HCT116 (cell line): ENCODE measurements around the gene B3GNT5. TPM values are rescaled to one million over a fixed set of nuclear protein-coding genes. Genes with fewer than 3 reads are reported as not detected.
A peak's percentile ranks its signal among the peaks of the same experiment; 100 is the strongest.

ENCODE experiments used
- ATAC-seq: fragments of 200-7000 bp; cut with Tn5 transposase; 2 replicates; pipeline ENCODE4 v1.9.1; 2020; ENCODE audit warnings: mild to moderate bottlenecking, moderate library complexity
- BruUV-seq: library from RNA; stranded (reverse); fragments of 400-500 nt; replicated peaks from 2 replicates; lab custom pipeline; 2021; lab: Mats Ljungman, UMichigan
- CTCF ChIA-PET: fragments of 300-600 bp; sonication (Branson Sonifier 250); formaldehyde crosslinking; loops from one replicate; lab custom pipeline; 2021; ENCODE audit warnings: antibody characterized with exemption; lab: Charles Lee
- POLR2A ChIA-PET: fragments of 300-600, 350-600 bp; sonication (Branson Sonifier 250); formaldehyde crosslinking; loops from one replicate; lab custom pipeline; 2021; ENCODE audit warnings: antibody characterized with exemption; lab: Charles Lee
- RAD21 ChIA-PET, 2 experiments: fragments of 300-600 bp; sonication (Branson Sonifier 250); formaldehyde crosslinking; loops; one replicate each; lab custom pipeline; 2023; ENCODE audit warnings: low total read pairs in 2 of 2; ENCODE audit not compliant: uncharacterized antibody in 2 of 2, unreplicated experiment in 2 of 2, low non-redundant PET in 1 of 2; lab: Charles Lee
- DNase-seq: peaks from one replicate; pipeline ENCODE4 v3.0.0-alpha.2; 2010; ENCODE audit warnings: low read depth, low spot score
- H2AFZ ChIP-seq: fragments of 200-600 bp; shearing (Covaris generic), sonication (generic); 2 replicates; pipeline ENCODE4 v1.6.1; 2017; ENCODE audit warnings: low read depth, mixed run types, mixed read lengths, antibody characterized with exemption, low read length; ENCODE audit not compliant: poor library complexity, severe bottlenecking
- H3K27ac ChIP-seq: 2 replicates; pipeline ENCODE4 v1.5.1; 2012; ENCODE audit warnings: low read depth, low read length
- H3K27me3 ChIP-seq: fragments of 200-600 bp; sonication (generic); 2 replicates; pipeline ENCODE4 v1.6.1; 2016; ENCODE audit warnings: mixed run types, low read length, mixed read lengths; ENCODE audit not compliant: insufficient read depth
- H3K36me3 ChIP-seq, 2 experiments: fragments of 200-500 bp in 1 of 2; fragments of 200-600 bp in 1 of 2; sonication (Bioruptor generic) in 1 of 2; sonication (generic) in 1 of 2; 2 replicates each; pipeline versions ENCODE4 v1.5.1 to v1.6.1; 2014 to 2016; ENCODE audit warnings: low read length in 2 of 2, inconsistent platforms in 1 of 2, mixed read lengths in 1 of 2, mixed run types in 1 of 2; ENCODE audit not compliant: insufficient read depth in 2 of 2, control insufficient read depth in 1 of 2
- H3K4me1 ChIP-seq, 2 experiments: fragments of 200-600 bp in 1 of 2; sonication (generic) in 1 of 2; 2 replicates each; pipeline versions ENCODE4 v1.5.1 to v1.6.1; 2012 to 2017; ENCODE audit warnings: low read length in 2 of 2, inconsistent platforms in 1 of 2, mild to moderate bottlenecking in 1 of 2, mixed read lengths in 1 of 2, mixed run types in 1 of 2, moderate library complexity in 1 of 2; ENCODE audit not compliant: insufficient read depth in 2 of 2, control insufficient read depth in 1 of 2
- H3K4me2 ChIP-seq: fragments of 200-600 bp; sonication (generic); 2 replicates; pipeline ENCODE4 v1.6.1; 2017; ENCODE audit warnings: mixed run types, low read length, mixed read lengths
- H3K4me3 ChIP-seq, 2 experiments: fragments of 200-600 bp in 1 of 2; sonication (generic) in 1 of 2; replicated peaks in 1 of 2; 2 replicates each; pipeline ENCODE4 v1.5.1; 2011 to 2016; ENCODE audit warnings: low read length in 2 of 2, control low read depth in 1 of 2, low read depth in 1 of 2, mild to moderate bottlenecking in 1 of 2, mixed read lengths in 1 of 2, mixed run types in 1 of 2
- H3K79me2 ChIP-seq: fragments of 200-600 bp; sonication (generic); 2 replicates; pipeline ENCODE4 v1.6.1; 2017; ENCODE audit warnings: mild to moderate bottlenecking, mixed run types, low read length, moderate library complexity, mixed read lengths; ENCODE audit not compliant: insufficient read depth
- H3K9ac ChIP-seq: fragments of 200-600 bp; sonication (generic); 2 replicates; pipeline ENCODE4 v1.6.1; 2016; ENCODE audit warnings: low read length, mixed read lengths
- H3K9me2 ChIP-seq: fragments of 200-600 bp; sonication (generic), shearing (Covaris generic); 2 replicates; pipeline ENCODE4 v1.6.1; 2017; ENCODE audit warnings: mixed run types, mild to moderate bottlenecking, moderate library complexity; ENCODE audit not compliant: insufficient read depth
- H3K9me3 ChIP-seq, 2 experiments: fragments of 200-500 bp in 1 of 2; fragments of 200-600 bp in 1 of 2; sonication (Bioruptor generic) in 1 of 2; sonication (generic) in 1 of 2; 2 replicates each; pipeline ENCODE4 v1.6.1; 2014 to 2017; ENCODE audit warnings: low read length in 2 of 2, mixed read lengths in 2 of 2, inconsistent platforms in 1 of 2, low read depth in 1 of 2, mild to moderate bottlenecking in 1 of 2, mixed run types in 1 of 2, moderate library complexity in 1 of 2; ENCODE audit not compliant: control insufficient read depth in 1 of 2, insufficient read depth in 1 of 2
- H4K20me1 ChIP-seq: fragments of 200-600 bp; sonication (generic), shearing (Covaris generic); 2 replicates; pipeline ENCODE4 v1.6.1; 2017; ENCODE audit warnings: mixed run types, mild to moderate bottlenecking, moderate library complexity; ENCODE audit not compliant: insufficient read depth
- ATF3 ChIP-seq: IDR thresholded peaks from 2 replicates; pipeline ENCODE4 v1.6.1; 2012
- CEBPB ChIP-seq: IDR thresholded peaks from 2 replicates; pipeline ENCODE4 v1.6.1; 2012; ENCODE audit warnings: low read depth
- EGR1 ChIP-seq: IDR thresholded peaks from 2 replicates; pipeline ENCODE4 v1.6.1; 2012; ENCODE audit warnings: low read depth
- ELF1 ChIP-seq: IDR thresholded peaks from 2 replicates; pipeline ENCODE4 v1.6.1; 2012; ENCODE audit warnings: low read depth, borderline replicate concordance
- EZH2 ChIP-seq: fragments of 200-600 bp; sonication (generic); IDR thresholded peaks from 2 replicates; pipeline ENCODE4 v1.6.1; 2017; ENCODE audit warnings: antibody characterized with exemption, mixed run types
- EZH2phosphoT487 ChIP-seq: fragments of 200-600 bp; IDR thresholded peaks from 2 replicates; pipeline ENCODE4 v1.6.1; 2018; ENCODE audit warnings: antibody characterized with exemption, borderline replicate concordance
- FOSL1 ChIP-seq: IDR thresholded peaks from 2 replicates; pipeline ENCODE4 v1.6.1; 2012; ENCODE audit warnings: low read depth
- JUND ChIP-seq: IDR thresholded peaks from 2 replicates; pipeline ENCODE4 v1.6.1; 2012
- RAD21 ChIP-seq: IDR thresholded peaks from 2 replicates; pipeline ENCODE4 v1.6.1; 2012; ENCODE audit warnings: low read depth, mild to moderate bottlenecking
- SIN3A ChIP-seq: IDR thresholded peaks from 2 replicates; pipeline ENCODE4 v1.6.1; 2012; ENCODE audit warnings: low read depth
- SP1 ChIP-seq: IDR thresholded peaks from 2 replicates; pipeline ENCODE4 v1.6.1; 2012; ENCODE audit warnings: low read depth
- ZNF274 ChIP-seq: fragments of 200-500 bp; sonication (Bioruptor generic); IDR thresholded peaks from 2 replicates; pipeline ENCODE4 v1.6.1; 2014; ENCODE audit warnings: mild to moderate bottlenecking, low read depth, low read length, inconsistent platforms
- intact Hi-C: fragments of 100-400 bp; cut with micrococcal nuclease; formaldehyde crosslinking; loops from 2 replicates; pipeline ENCODE4 v1.10.0; 2022
- total RNA-seq: library from RNA; stranded (reverse); gene quantifications from one replicate; pipeline ENCODE4 v1.2.1, GENCODE V29; 2021; ENCODE audit not compliant: unreplicated experiment
- TF ChIP-seq, protein P1 (sequence below): IDR thresholded peaks from 2 replicates; pipeline ENCODE4 v1.6.1; 2012
- TF ChIP-seq, protein P2 (sequence below): IDR thresholded peaks from 2 replicates; pipeline ENCODE4 v1.6.1; 2011; ENCODE audit warnings: mild to moderate bottlenecking, low read length, moderate library complexity; ENCODE audit not compliant: insufficient replicate concordance; ENCODE audit errors: extremely low read depth
- TF ChIP-seq, protein P3 (sequence below), 3 experiments: fragments of 200-600 bp in 1 of 3; sonication (generic) in 1 of 3; IDR thresholded peaks in 2 of 3; conservative IDR thresholded peaks in 1 of 3; 2 replicates each; pipeline ENCODE4 v1.5.1; 2012 to 2017; ENCODE audit warnings: low read depth in 2 of 3, low read length in 2 of 3, antibody characterized with exemption in 1 of 3, borderline replicate concordance in 1 of 3, control low read depth in 1 of 3, mild to moderate bottlenecking in 1 of 3, mixed read lengths in 1 of 3, mixed run types in 1 of 3, moderate library complexity in 1 of 3; ENCODE audit not compliant: insufficient read depth in 1 of 3

The B3GNT5 gene
- total RNA-seq, 1 experiment from 2014 or later, result 25.3 TPM

GRCh38 chr3:183284570-183284969, 31.5 kb downstream of the B3GNT5 start:
- BruUV-seq, result no TSS peak
- no peak for DNase-seq
- peak overlapping the region; percentile 47; the same call in 1 of the 2 replicates for H3K9ac ChIP-seq
- no peak overlapping the region for H3K4me3 ChIP-seq
- peaks cover 12 to 30% of the 10 kb centered on the region in 2 experiments for H3K4me1 ChIP-seq
- intact Hi-C loops, result no loop called here
- no peak overlapping the region for H3K27ac ChIP-seq
- H3K4me2 ChIP-seq, result 0 out of 2 replicates have a peak overlapping the region, but pooled peaks have one; percentile 72
- H3K79me2 ChIP-seq, result no peaks in the 10 kb centered on the region
- no peaks in the 10 kb centered on the region for H3K9me3 ChIP-seq
- ChIA-PET RAD21 (no interaction called here), POLR2A (interaction anchor here (2.1 kb wide), 1 partner anchor 9 kb away, joined by 8 read pairs; no protein-coding TSS in a partner anchor), CTCF (interaction anchor here (1.0 to 1.8 kb wide), 2 partner anchors 9 to 98 kb away, joined by 3 to 8 read pairs; no protein-coding TSS in a partner anchor)
- no peak for ATAC-seq
- no peak overlapping the region for H2AFZ ChIP-seq
- no peaks in the 10 kb centered on the region for H3K36me3 ChIP-seq
- H3K9me2 ChIP-seq, result no peaks in the 10 kb centered on the region
- H4K20me1 ChIP-seq, result no peaks in the 10 kb centered on the region
- TF ChIP-seq, protein P1, sequence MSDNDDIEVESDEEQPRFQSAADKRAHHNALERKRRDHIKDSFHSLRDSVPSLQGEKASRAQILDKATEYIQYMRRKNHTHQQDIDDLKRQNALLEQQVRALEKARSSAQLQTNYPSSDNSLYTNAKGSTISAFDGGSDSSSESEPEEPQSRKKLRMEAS, result no peak
- no peak for TF ChIP-seq EZH2phosphoT487
- no peak for TF ChIP-seq SP1
- TF ChIP-seq ZNF274, result no peak
- TF ChIP-seq ATF3, result no peak
- TF ChIP-seq, protein P2, sequence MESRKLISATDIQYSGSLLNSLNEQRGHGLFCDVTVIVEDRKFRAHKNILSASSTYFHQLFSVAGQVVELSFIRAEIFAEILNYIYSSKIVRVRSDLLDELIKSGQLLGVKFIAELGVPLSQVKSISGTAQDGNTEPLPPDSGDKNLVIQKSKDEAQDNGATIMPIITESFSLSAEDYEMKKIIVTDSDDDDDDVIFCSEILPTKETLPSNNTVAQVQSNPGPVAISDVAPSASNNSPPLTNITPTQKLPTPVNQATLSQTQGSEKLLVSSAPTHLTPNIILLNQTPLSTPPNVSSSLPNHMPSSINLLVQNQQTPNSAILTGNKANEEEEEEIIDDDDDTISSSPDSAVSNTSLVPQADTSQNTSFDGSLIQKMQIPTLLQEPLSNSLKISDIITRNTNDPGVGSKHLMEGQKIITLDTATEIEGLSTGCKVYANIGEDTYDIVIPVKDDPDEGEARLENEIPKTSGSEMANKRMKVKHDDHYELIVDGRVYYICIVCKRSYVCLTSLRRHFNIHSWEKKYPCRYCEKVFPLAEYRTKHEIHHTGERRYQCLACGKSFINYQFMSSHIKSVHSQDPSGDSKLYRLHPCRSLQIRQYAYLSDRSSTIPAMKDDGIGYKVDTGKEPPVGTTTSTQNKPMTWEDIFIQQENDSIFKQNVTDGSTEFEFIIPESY, result no peak
- TF ChIP-seq FOSL1, result no peak
- no peak for TF ChIP-seq SIN3A
- TF ChIP-seq ELF1, result no peak
- TF ChIP-seq EGR1, result no peak
- no peak for TF ChIP-seq EZH2
- TF ChIP-seq, protein P3, sequence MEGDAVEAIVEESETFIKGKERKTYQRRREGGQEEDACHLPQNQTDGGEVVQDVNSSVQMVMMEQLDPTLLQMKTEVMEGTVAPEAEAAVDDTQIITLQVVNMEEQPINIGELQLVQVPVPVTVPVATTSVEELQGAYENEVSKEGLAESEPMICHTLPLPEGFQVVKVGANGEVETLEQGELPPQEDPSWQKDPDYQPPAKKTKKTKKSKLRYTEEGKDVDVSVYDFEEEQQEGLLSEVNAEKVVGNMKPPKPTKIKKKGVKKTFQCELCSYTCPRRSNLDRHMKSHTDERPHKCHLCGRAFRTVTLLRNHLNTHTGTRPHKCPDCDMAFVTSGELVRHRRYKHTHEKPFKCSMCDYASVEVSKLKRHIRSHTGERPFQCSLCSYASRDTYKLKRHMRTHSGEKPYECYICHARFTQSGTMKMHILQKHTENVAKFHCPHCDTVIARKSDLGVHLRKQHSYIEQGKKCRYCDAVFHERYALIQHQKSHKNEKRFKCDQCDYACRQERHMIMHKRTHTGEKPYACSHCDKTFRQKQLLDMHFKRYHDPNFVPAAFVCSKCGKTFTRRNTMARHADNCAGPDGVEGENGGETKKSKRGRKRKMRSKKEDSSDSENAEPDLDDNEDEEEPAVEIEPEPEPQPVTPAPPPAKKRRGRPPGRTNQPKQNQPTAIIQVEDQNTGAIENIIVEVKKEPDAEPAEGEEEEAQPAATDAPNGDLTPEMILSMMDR (IDR thresholded peaks at IDR 0.05 in 2 of 3, conservative IDR thresholded peaks at IDR 0.05 in 1 of 3; ENCODE audit: borderline replicate concordance in 1 of 3, insufficient read depth in 1 of 3, low read depth in 2 of 3, low read length in 2 of 3), result no peak
- TF ChIP-seq JUND, result no peak
- no peak for TF ChIP-seq CEBPB
- no peak for TF ChIP-seq RAD21
- H3K27me3 ChIP-seq, result no peaks in the 10 kb centered on the region
